Spinal cord (tissue), 4 donors: Measurements from ENCODE around the gene ANKRD49. TPM values are rescaled to one million over a fixed set of nuclear protein-coding genes. Genes with fewer than 3 reads are reported as not detected.
A peak's percentile ranks its signal among the peaks of the same experiment; 100 is the strongest.

Source experiments
- polyA plus RNA-seq, 2 donors: library from polyadenylated mRNA; unstranded; fragments of 120-200 nt; gene quantifications; one replicate each; pipeline ENCODE4 v1.2.1, GENCODE V29; 2013; ENCODE audit not compliant: insufficient read length in 2 of 2
- small RNA-seq: library from RNA; depleted of rRNA; stranded (forward); fragments of <200 nt; gene quantifications from one replicate; pipeline ENCODE3, GENCODE V24; 2014; ENCODE audit warnings: low replicate concordance
- total RNA-seq, 2 donors: library from RNA; depleted of rRNA in 1 of 2; stranded (reverse); fragments of 120-200 nt in 1 of 2; fragments of >200 nt in 1 of 2; gene quantifications; one replicate each; pipeline versions ENCODE4 v1.2.3 to v1.2.4, GENCODE V29; 2013 to 2014

ANKRD49 gene
- total and polyA plus RNA-seq, 4 donors, result 11.2 to 21.5 (median 16.1) TPM

Small RNA genes within 50 kb of the gene (small RNA-seq; reads per million reads assigned to genes)
- 0.36 reads per million, percentile 38 among the genes with 10 or more reads in this experiment for gene MIR548L

Other genes starting within 250 kb of the ANKRD49 start
- gene IZUMO1R, start 189.4 kb upstream of the ANKRD49 start, total RNA-seq, result under 1 TPM in 1 of 2 donors, not detected in 1; 0.28 TPM
- under 1 TPM in 1 of 2 donors, not detected in 1; 0.27 TPM for gene IZUMO1R, start 189.4 kb upstream of the ANKRD49 start, polyA plus RNA-seq
- 1 to 10 TPM; 5.3 to 7.1 TPM for gene GPR83, start 92.6 kb upstream of the ANKRD49 start, total RNA-seq
- 1 to 10 TPM; 3.6 to 4.0 TPM for gene GPR83, start 92.6 kb upstream of the ANKRD49 start, polyA plus RNA-seq
- 10 to 100 TPM; 26.3 to 26.5 TPM for gene MRE11, start 140 bp upstream of the ANKRD49 start, total RNA-seq
- gene MRE11, start 140 bp upstream of the ANKRD49 start, polyA plus RNA-seq, result 10 to 100 TPM; 10.6 to 12.3 TPM
- gene C11orf97, start 18.5 kb downstream of the ANKRD49 start, total RNA-seq, result 1 to 10 TPM in 1 of 2 donors, under 1 TPM in 1; 0.69 to 4.7 TPM
- gene C11orf97, start 18.5 kb downstream of the ANKRD49 start, polyA plus RNA-seq, result 1 to 10 TPM; 1.3 to 1.4 TPM
- gene FUT4, start 49.9 kb downstream of the ANKRD49 start, total RNA-seq, result 1 to 10 TPM; 5.6 to 8.0 TPM
- gene FUT4, start 49.9 kb downstream of the ANKRD49 start, polyA plus RNA-seq, result 1 to 10 TPM; 3.3 to 3.8 TPM
- 1 to 10 TPM; 3.4 to 7.8 TPM for gene PIWIL4, start 73.4 kb downstream of the ANKRD49 start, total RNA-seq
- gene PIWIL4, start 73.4 kb downstream of the ANKRD49 start, polyA plus RNA-seq, result 1 to 10 TPM; 4.2 to 4.5 TPM